OCI-LY1 (cell line): ENCODE results near the gene EFHC1.

Experiments
- H2AFZ ChIP-seq: fragments of 200-600 bp; sonication (generic), shearing (Covaris generic); 2 replicates; pipeline ENCODE4 v1.6.0; 2014; ENCODE audit warnings: antibody characterized with exemption, mild to moderate bottlenecking, low read length
- H3F3A ChIP-seq: fragments of 200-600 bp; sonication (generic), shearing (Covaris generic); 2 replicates; pipeline ENCODE4 v1.6.0; 2014; ENCODE audit warnings: mild to moderate bottlenecking, antibody characterized with exemption, low read length, moderate library complexity; ENCODE audit not compliant: insufficient read depth
- H3K27ac ChIP-seq: fragments of 200-600 bp; sonication (generic); 2 replicates; pipeline ENCODE4 v1.5.1; 2014; ENCODE audit warnings: low read length, mixed run types, mild to moderate bottlenecking, low read depth; ENCODE audit not compliant: poor library complexity, severe bottlenecking
- H3K27me3 ChIP-seq: fragments of 200-600 bp; sonication (generic); 2 replicates; pipeline ENCODE4 v1.6.0; 2014; ENCODE audit warnings: antibody characterized with exemption, mild to moderate bottlenecking, low read length, moderate library complexity; ENCODE audit not compliant: insufficient read depth
- H3K36me3 ChIP-seq: fragments of 200-600 bp; sonication (generic); 2 replicates; pipeline ENCODE4 v1.6.1; 2014; ENCODE audit warnings: mild to moderate bottlenecking, antibody characterized with exemption, low read length, moderate library complexity, mixed read lengths; ENCODE audit not compliant: insufficient read depth
- H3K4me1 ChIP-seq: fragments of 200-600 bp; sonication (generic); 2 replicates; pipeline ENCODE4 v1.5.1; 2014; ENCODE audit warnings: mild to moderate bottlenecking, low read length, moderate library complexity; ENCODE audit not compliant: insufficient read depth, severe bottlenecking
- H3K4me2 ChIP-seq: fragments of 200-600 bp; sonication (generic), shearing (Covaris generic); 2 replicates; pipeline ENCODE4 v1.6.1; 2014; ENCODE audit warnings: low read length
- H3K4me3 ChIP-seq: fragments of 200-600 bp; sonication (generic); 2 replicates; pipeline ENCODE4 v1.5.1; 2014; ENCODE audit warnings: low read length, low read depth, mild to moderate bottlenecking, mixed read lengths; ENCODE audit not compliant: poor library complexity, severe bottlenecking
- H3K79me2 ChIP-seq: fragments of 200-600 bp; shearing (Covaris generic); 2 replicates; pipeline ENCODE4 v1.6.1; 2016; ENCODE audit warnings: mixed run types, low read length, mixed read lengths; ENCODE audit not compliant: insufficient read depth
- H3K9ac ChIP-seq: fragments of 200-600 bp; sonication (generic), shearing (Covaris generic); 2 replicates; pipeline ENCODE4 v1.6.1; 2014; ENCODE audit warnings: mild to moderate bottlenecking, low read length, mixed read lengths
- H3K9me2 ChIP-seq: fragments of 200-600 bp; sonication (generic), shearing (Covaris generic); 2 replicates; pipeline ENCODE4 v1.6.1; 2014; ENCODE audit warnings: low read depth, mild to moderate bottlenecking, low read length, mixed read lengths
- H3K9me3 ChIP-seq: fragments of 200-600 bp; shearing (Covaris generic); 2 replicates; pipeline ENCODE4 v1.6.1; 2014; ENCODE audit warnings: low read length, mixed read lengths
- H4K20me1 ChIP-seq: fragments of 200-600 bp; sonication (generic), shearing (Covaris generic); 2 replicates; pipeline ENCODE4 v1.6.0; 2016; ENCODE audit warnings: mild to moderate bottlenecking, low read length; ENCODE audit not compliant: insufficient read depth
- CTCF ChIP-seq: fragments of 200-600 bp; sonication (generic), shearing (Covaris generic); IDR thresholded peaks from 2 replicates; pipeline ENCODE4 v1.5.1; 2017; ENCODE audit warnings: mild to moderate bottlenecking, antibody characterized with exemption, low read length, moderate library complexity, mixed read lengths
- EZH2 ChIP-seq: fragments of 200-600 bp; sonication (generic), shearing (Covaris generic); IDR thresholded peaks from 2 replicates; pipeline ENCODE4 v1.8.0; 2017; ENCODE audit warnings: borderline replicate concordance, mixed run types, mild to moderate bottlenecking, antibody characterized with exemption, low read length, moderate library complexity, mixed read lengths

EFHC1 gene

DNA sequence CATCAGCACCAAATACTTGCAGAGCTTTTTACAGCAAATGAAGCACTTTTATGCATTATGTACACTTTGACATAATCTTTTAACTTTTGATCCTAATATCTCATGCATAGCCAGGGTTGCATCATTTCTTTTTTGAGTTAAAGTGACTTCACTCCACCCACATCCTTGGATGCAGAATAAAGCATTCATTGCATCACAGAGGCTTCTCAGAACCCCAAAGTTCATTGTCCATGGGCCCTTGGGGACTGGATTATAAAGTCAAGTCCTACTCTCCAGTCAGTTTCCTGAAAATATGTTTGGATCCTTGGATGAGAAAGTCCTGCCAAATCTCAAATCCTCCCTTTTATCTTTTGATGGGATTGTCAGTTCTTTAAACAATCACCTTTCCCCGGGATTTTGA lies 10.6 kb upstream of the EFHC1 start:
- TF ChIP-seq CTCF (no peak), EZH2 (no peak)
- Histone ChIP-seq H3K27ac (no peak overlapping the region), H3K9me2 (no peaks in the 10 kb centered on the region), H3F3A (no peaks in the 10 kb centered on the region), H4K20me1 (no peaks in the 10 kb centered on the region), H2AFZ (no peak overlapping the region), H3K27me3 (no peaks in the 10 kb centered on the region), H3K79me2 (no peaks in the 10 kb centered on the region), H3K9me3 (no peaks in the 10 kb centered on the region), H3K4me2 (no peak overlapping the region), H3K4me1 (no peaks in the 10 kb centered on the region), H3K36me3 (peaks cover 4% of the 10 kb centered on the region; the same call in 1 of the 2 replicates), H3K4me3 (no peak overlapping the region), H3K9ac (no peak overlapping the region)

DNA sequence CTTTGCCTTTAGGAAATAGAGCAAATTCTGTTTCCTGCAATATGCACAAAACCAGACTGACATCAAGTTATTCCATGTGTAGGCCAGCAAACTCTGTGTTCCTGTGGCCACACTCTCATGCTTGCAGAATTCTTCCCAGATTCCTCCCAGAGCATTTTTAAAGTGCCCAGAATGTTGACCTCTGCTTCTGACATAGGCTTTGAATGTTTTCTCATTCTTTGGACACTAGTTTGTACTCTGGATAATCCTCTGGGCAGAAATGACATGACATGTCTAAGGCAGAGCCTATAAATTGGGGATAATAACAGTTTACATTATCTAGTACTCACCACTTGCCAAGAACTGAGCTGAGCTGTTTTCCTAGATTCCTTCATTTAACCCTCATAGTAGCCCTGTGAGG lies 9.2 kb upstream of the EFHC1 start:
- no peak overlapping the region for H3K4me2 ChIP-seq
- no peaks in the 10 kb centered on the region for H3K9me2 ChIP-seq
- TF ChIP-seq EZH2 (no peak), CTCF (no peak)
- no peak overlapping the region for H3K4me3 ChIP-seq
- H3F3A ChIP-seq = no peaks in the 10 kb centered on the region
- H4K20me1 ChIP-seq = no peaks in the 10 kb centered on the region
- H3K27me3 ChIP-seq = no peaks in the 10 kb centered on the region
- H3K9me3 ChIP-seq = no peaks in the 10 kb centered on the region
- H3K9ac ChIP-seq = no peak overlapping the region
- no peak overlapping the region for H3K27ac ChIP-seq
- peaks cover 2% of the 10 kb centered on the region for H3K4me1 ChIP-seq
- H2AFZ ChIP-seq = no peak overlapping the region
- no peaks in the 10 kb centered on the region for H3K36me3 ChIP-seq
- no peaks in the 10 kb centered on the region for H3K79me2 ChIP-seq

DNA sequence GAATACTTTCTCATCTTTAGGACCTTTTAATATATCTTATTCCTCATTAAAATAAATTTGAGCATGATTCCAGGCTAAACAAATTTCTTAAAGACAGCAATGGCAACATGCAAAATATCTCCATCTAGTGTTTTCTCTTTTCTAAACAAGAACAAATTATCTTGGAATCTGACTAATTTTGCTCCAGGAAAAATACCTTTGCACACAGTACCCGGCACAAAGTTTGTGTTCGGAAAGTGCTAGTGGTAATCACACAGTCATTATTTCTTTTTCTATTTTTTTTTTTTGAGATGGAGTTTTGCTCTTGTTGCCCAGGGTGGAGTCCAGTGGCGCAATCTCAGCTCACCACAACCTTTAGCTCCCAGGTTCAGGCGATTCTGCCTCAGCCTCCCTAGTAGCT lies 8.2 kb upstream of the EFHC1 start:
- no peaks in the 10 kb centered on the region for H3F3A ChIP-seq
- H3K27ac ChIP-seq = no peak overlapping the region
- H3K27me3 ChIP-seq = no peaks in the 10 kb centered on the region
- H3K4me1 ChIP-seq = peaks cover 11% of the 10 kb centered on the region
- no peak overlapping the region for H3K4me2 ChIP-seq
- no peaks in the 10 kb centered on the region for H3K9me2 ChIP-seq
- TF ChIP-seq CTCF = no peak
- no peak for TF ChIP-seq EZH2
- H3K36me3 ChIP-seq = no peaks in the 10 kb centered on the region
- no peaks in the 10 kb centered on the region for H3K9me3 ChIP-seq
- no peak overlapping the region for H3K4me3 ChIP-seq
- H4K20me1 ChIP-seq = no peaks in the 10 kb centered on the region
- no peak overlapping the region for H3K9ac ChIP-seq
- H2AFZ ChIP-seq = no peak overlapping the region
- no peaks in the 10 kb centered on the region for H3K79me2 ChIP-seq
